Mesendoderm (in vitro differentiated cells): ENCODE measurements around the gene PIEZO2.

Experiments used
- DNase-seq: peaks from one replicate; pipeline ENCODE4 v3.0.0; 2013
- H2AK5ac ChIP-seq: 2 replicates; pipeline ENCODE4 v1.6.1; 2013; ENCODE audit warnings: low read length, inconsistent platforms
- H2BK120ac ChIP-seq: 2 replicates; pipeline ENCODE4 v1.6.1; 2013; ENCODE audit warnings: low read depth, mild to moderate bottlenecking, low read length, moderate library complexity, mixed read lengths
- H2BK15ac ChIP-seq: replicated peaks from 2 replicates; pipeline ENCODE4 v1.6.1; 2013; ENCODE audit warnings: low read depth, mild to moderate bottlenecking, moderate library complexity
- H2BK5ac ChIP-seq: 2 replicates; pipeline ENCODE4 v1.6.1; 2013; ENCODE audit warnings: low read length, inconsistent platforms
- H3K18ac ChIP-seq: 2 replicates; pipeline ENCODE4 v1.6.1; 2013; ENCODE audit warnings: mild to moderate bottlenecking, low read length, mixed read lengths
- H3K23ac ChIP-seq: one replicate; pipeline ENCODE4 v1.6.1; 2013; ENCODE audit warnings: low read length
- H3K27ac ChIP-seq: 2 replicates; pipeline ENCODE4 v1.5.1; 2013; ENCODE audit warnings: low read depth, mild to moderate bottlenecking, inconsistent platforms, low read length, moderate library complexity
- H3K27me3 ChIP-seq: 2 replicates; pipeline ENCODE4 v1.6.1; 2013; ENCODE audit warnings: low read length, control low read depth, mild to moderate bottlenecking, inconsistent platforms; ENCODE audit not compliant: insufficient read depth, poor library complexity
- H3K36me3 ChIP-seq: 2 replicates; pipeline ENCODE4 v1.6.1; 2013; ENCODE audit warnings: low read length, inconsistent platforms; ENCODE audit not compliant: control insufficient read depth, insufficient read depth
- H3K4ac ChIP-seq: one replicate; pipeline ENCODE4 v1.6.1; 2013; ENCODE audit warnings: low read depth, mild to moderate bottlenecking, low read length, moderate library complexity
- H3K4me1 ChIP-seq: 2 replicates; pipeline ENCODE4 v1.6.1; 2013; ENCODE audit warnings: low read depth, low read length, inconsistent platforms; ENCODE audit not compliant: control insufficient read depth
- H3K4me2 ChIP-seq: 2 replicates; pipeline ENCODE4 v1.6.1; 2013; ENCODE audit warnings: low read length
- H3K4me3 ChIP-seq: 2 replicates; pipeline ENCODE4 v1.5.1; 2013; ENCODE audit warnings: mild to moderate bottlenecking, low read length
- H3K56ac ChIP-seq: one replicate; pipeline ENCODE4 v1.6.1; 2013; ENCODE audit warnings: low read length
- H3K79me1 ChIP-seq: 2 replicates; pipeline ENCODE4 v1.6.1; 2013; ENCODE audit warnings: low read length, inconsistent platforms
- H3K79me2 ChIP-seq: 2 replicates; pipeline ENCODE4 v1.6.1; 2013; ENCODE audit warnings: mild to moderate bottlenecking, low read length; ENCODE audit not compliant: control insufficient read depth, insufficient read depth
- H3K9ac ChIP-seq: 2 replicates; pipeline ENCODE4 v1.6.1; 2013; ENCODE audit warnings: low read length, inconsistent platforms
- H4K5ac ChIP-seq: one replicate; pipeline ENCODE4 v1.6.1; 2013; ENCODE audit warnings: low read length
- H4K8ac ChIP-seq: one replicate; pipeline ENCODE4 v1.6.1; 2013; ENCODE audit warnings: low read depth, mild to moderate bottlenecking, control low read depth, low read length, moderate library complexity
- WGBS: extraction: QIAGEN DNeasy Blood & Tissue Kit; methylation state at CpG from one replicate; pipeline ENCODE4 v1.1.7; 2013; ENCODE audit warnings: low lambda C conversion rate, missing lambda C conversion rate; ENCODE audit not compliant: insufficient coverage; ENCODE audit errors: extremely low coverage; 5-methylcytosine and 5-hydroxymethylcytosine counted together

PIEZO2 gene

DNA sequence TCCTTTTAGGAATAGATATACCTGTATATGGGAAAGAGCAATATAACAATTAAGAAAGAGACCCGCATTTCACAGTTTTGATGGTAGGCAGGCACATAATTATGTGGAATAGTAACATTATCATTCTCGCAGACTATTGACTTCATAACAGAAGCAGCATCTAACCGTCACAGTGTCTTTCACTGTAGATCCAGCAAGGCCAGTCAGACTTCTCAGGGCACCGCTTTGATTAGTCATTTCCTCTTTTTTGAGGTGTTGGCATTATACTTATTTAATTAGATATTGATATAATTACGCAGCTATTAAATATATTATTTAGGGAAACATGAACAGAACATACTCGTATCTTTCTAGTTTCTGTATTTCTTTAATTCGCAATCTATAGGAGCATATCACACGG, 447.2 kb downstream of the PIEZO2 start:
- Histone ChIP-seq H3K4me1 (no peaks in the 10 kb centered on the region), H3K27me3 (no peaks in the 10 kb centered on the region), H3K79me2 (no peaks in the 10 kb centered on the region), H3K27ac (no peak overlapping the region), H3K36me3 (no peaks in the 10 kb centered on the region), H2BK120ac (no peak overlapping the region), H4K8ac (no peak overlapping the region), H2BK15ac (no peak overlapping the region), H3K4me2 (no peak overlapping the region), H3K79me1 (no peaks in the 10 kb centered on the region), H3K4ac (no peak overlapping the region), H4K5ac (no peak overlapping the region), H3K18ac (no peak overlapping the region), H3K4me3 (no peak overlapping the region), H2BK5ac (no peak overlapping the region), H2AK5ac (no peak overlapping the region), H3K23ac (no peak overlapping the region), H3K56ac (no peak overlapping the region), H3K9ac (no peak overlapping the region)
- DNase-seq = no peak
- WGBS = no CpG with 5 or more reads among the region's 8 CpGs

DNA sequence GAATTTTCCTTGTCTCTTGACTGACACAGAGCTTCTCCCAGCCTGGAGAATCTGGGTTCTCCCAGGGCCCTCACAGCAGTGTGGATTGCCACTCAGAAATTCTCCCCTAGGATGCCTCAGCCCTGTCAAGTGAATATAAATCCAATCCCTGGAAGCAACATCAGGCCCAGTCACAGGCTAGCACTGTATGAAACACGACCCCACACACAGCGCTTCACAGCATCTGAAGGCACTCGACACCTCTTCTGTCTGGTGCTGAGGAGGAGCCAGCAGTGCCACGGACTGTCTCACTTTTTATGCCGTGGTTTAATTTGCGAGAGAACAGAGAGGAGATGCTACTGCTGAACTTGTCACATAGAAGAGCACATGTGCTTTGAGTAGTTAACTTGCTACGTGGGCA, 459.0 kb downstream of the PIEZO2 start:
- Histone ChIP-seq H2AK5ac (no peak overlapping the region), H3K56ac (no peak overlapping the region), H2BK120ac (no peak overlapping the region), H3K27me3 (no peaks in the 10 kb centered on the region), H3K36me3 (no peaks in the 10 kb centered on the region), H3K9ac (no peak overlapping the region), H3K27ac (no peak overlapping the region), H3K79me1 (no peaks in the 10 kb centered on the region), H2BK15ac (no peak overlapping the region), H2BK5ac (no peak overlapping the region), H3K4me3 (no peak overlapping the region), H3K23ac (no peak overlapping the region), H3K4me1 (no peaks in the 10 kb centered on the region), H4K8ac (no peak overlapping the region), H3K4me2 (no peak overlapping the region), H3K79me2 (no peaks in the 10 kb centered on the region), H3K18ac (no peak overlapping the region), H3K4ac (no peak overlapping the region), H4K5ac (no peak overlapping the region)
- DNase-seq = no peak
- no CpG with 5 or more reads among the region's 7 CpGs for WGBS

DNA sequence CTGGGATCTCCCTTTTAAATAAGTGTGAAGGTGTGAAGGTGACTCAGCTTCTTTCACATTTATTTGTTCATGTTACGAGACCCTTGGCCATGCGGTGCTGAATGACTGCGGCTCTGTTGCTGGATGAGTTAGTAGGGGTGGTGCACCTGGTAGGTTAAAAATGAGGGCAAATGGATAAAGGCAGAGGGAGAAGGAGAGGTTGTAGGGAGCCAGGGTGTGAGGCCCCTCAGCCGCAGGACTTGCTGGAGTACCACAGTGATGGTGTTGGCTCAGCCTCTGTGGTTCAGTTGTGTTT, 459.4 kb downstream of the PIEZO2 start:
- no peak overlapping the region for H3K4ac ChIP-seq
- H3K27me3 ChIP-seq = no peaks in the 10 kb centered on the region
- H3K27ac ChIP-seq = no peak overlapping the region
- H2BK120ac ChIP-seq = no peak overlapping the region
- H2BK15ac ChIP-seq = no peak overlapping the region
- no peak overlapping the region for H3K9ac ChIP-seq
- H3K4me1 ChIP-seq = no peaks in the 10 kb centered on the region
- no peak overlapping the region for H2AK5ac ChIP-seq
- H3K79me1 ChIP-seq = no peaks in the 10 kb centered on the region
- no peak for DNase-seq
- H3K4me2 ChIP-seq = no peak overlapping the region
- no peak overlapping the region for H3K56ac ChIP-seq
- H4K5ac ChIP-seq = no peak overlapping the region
- H3K23ac ChIP-seq = no peak overlapping the region
- H2BK5ac ChIP-seq = no peak overlapping the region
- no peaks in the 10 kb centered on the region for H3K36me3 ChIP-seq
- H3K79me2 ChIP-seq = no peaks in the 10 kb centered on the region
- no peak overlapping the region for H4K8ac ChIP-seq
- no peak overlapping the region for H3K18ac ChIP-seq
- H3K4me3 ChIP-seq = no peak overlapping the region
- WGBS = no CpG with 5 or more reads among the region's 4 CpGs

DNA sequence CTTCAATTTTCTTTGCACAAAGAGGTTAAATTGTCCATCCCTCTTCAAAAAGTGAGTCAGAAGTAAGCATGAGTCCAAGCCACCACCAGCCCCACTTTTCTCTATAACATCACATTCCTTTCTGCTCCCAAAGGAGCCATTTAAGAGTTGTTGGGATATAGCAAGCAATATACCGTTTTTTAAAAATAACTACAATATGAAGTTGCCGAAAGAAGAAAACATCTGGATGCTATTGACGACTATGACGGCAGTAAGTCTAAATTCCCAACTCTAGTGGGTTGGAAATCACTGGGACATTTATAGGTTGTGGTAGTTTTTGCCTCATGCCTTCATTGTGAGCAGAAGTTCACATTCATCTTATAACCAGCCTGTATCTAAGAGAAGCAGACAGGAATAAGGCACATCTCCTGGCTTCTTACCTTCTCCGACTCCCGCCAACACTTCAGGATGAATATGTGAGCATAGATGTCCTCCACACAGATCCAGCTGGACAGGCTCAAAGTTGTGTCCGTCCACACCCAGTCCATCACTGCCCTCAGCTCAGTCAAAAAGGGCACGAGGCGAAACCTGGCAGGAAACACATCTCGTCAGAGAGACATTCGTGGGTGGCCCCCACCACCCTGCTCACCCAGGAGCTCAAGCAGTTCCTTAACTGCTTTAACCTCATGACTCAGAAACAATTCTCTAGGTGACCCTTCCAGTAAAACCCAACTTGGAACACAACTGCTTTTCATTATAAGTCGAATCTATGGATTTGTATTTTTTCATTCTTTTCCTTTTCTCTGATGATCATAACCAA, 459.9 kb downstream of the PIEZO2 start:
- Histone ChIP-seq H4K5ac (no peak overlapping the region), H3K9ac (no peak overlapping the region), H3K79me2 (no peaks in the 10 kb centered on the region), H3K23ac (no peak overlapping the region), H3K27ac (no peak overlapping the region), H4K8ac (no peak overlapping the region), H2BK120ac (no peak overlapping the region), H3K18ac (no peak overlapping the region), H3K27me3 (no peaks in the 10 kb centered on the region), H3K36me3 (no peaks in the 10 kb centered on the region), H2BK5ac (no peak overlapping the region), H3K4ac (no peak overlapping the region), H3K4me3 (no peak overlapping the region), H2BK15ac (no peak overlapping the region), H2AK5ac (no peak overlapping the region), H3K4me2 (no peak overlapping the region), H3K56ac (no peak overlapping the region), H3K4me1 (no peaks in the 10 kb centered on the region), H3K79me1 (no peaks in the 10 kb centered on the region)
- no peak for DNase-seq
- WGBS = no CpG with 5 or more reads among the region's 12 CpGs

DNA sequence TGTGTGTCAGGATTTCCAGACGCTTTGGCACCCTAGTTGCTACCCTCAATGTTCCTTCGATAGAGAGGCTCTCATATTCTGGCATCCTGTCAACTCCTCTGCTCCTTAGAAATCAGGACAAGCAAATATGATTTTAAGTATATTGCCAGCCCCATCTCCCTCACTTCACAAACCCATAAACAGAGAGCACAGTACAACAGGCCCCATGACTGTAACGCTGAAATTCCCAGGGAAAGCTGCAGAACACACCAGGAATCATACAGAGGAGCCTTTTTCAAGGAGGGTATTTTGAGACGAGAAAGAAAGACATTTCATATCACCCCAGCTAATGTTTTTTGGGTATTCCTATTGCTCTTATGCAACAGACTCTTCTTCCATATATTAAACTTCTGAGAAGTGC, 460.6 kb downstream of the PIEZO2 start:
- H2BK120ac ChIP-seq = no peak overlapping the region
- no peak overlapping the region for H3K27ac ChIP-seq
- no peaks in the 10 kb centered on the region for H3K4me1 ChIP-seq
- H3K36me3 ChIP-seq = no peaks in the 10 kb centered on the region
- no peak overlapping the region for H3K4ac ChIP-seq
- no CpG with 5 or more reads among the region's 4 CpGs for WGBS
- H3K56ac ChIP-seq = no peak overlapping the region
- H2AK5ac ChIP-seq = no peak overlapping the region
- no peak overlapping the region for H4K8ac ChIP-seq
- H3K27me3 ChIP-seq = no peaks in the 10 kb centered on the region
- no peak overlapping the region for H3K18ac ChIP-seq
- no peak overlapping the region for H3K9ac ChIP-seq
- no peak overlapping the region for H2BK15ac ChIP-seq
- no peaks in the 10 kb centered on the region for H3K79me1 ChIP-seq
- no peak overlapping the region for H2BK5ac ChIP-seq
- no peak for DNase-seq
- no peaks in the 10 kb centered on the region for H3K79me2 ChIP-seq
- H3K4me2 ChIP-seq = no peak overlapping the region
- H3K4me3 ChIP-seq = no peak overlapping the region
- H4K5ac ChIP-seq = no peak overlapping the region
- H3K23ac ChIP-seq = no peak overlapping the region
